Ovary (tissue), 9 donors: ENCODE results near the gene ESCO1. TPM values are rescaled to one million over a fixed set of nuclear protein-coding genes. Genes with fewer than 3 reads are reported as not detected.

Experiments used
- DNase-seq, 5 donors: peaks; one replicate each; pipeline ENCODE4 v3.0.0-alpha.2; 2019 to 2020
- H3K27ac ChIP-seq, 2 donors: fragments of 200-600 bp; one replicate each; pipeline versions ENCODE4 v1.5.1 to v1.8.0; 2019 to 2022
- H3K27me3 ChIP-seq: fragments of 200-600 bp; one replicate; pipeline ENCODE4 v1.8.0; 2022
- H3K36me3 ChIP-seq: fragments of 200-600 bp; sonication (generic); one replicate; pipeline ENCODE4 v1.5.1; 2019
- H3K4me1 ChIP-seq: one replicate; pipeline ENCODE4 v1.8.1; 2013; ENCODE audit warnings: mild to moderate bottlenecking, moderate library complexity; ENCODE audit not compliant: insufficient read depth
- H3K4me3 ChIP-seq: fragments of 200-600 bp; sonication (generic); one replicate; pipeline ENCODE4 v1.5.1; 2017
- H3K9me3 ChIP-seq, 2 donors: fragments of 200-600 bp in 1 of 2; sonication (generic) in 1 of 2; one replicate each; pipeline versions ENCODE4 v1.5.1 to v1.8.1; 2013 to 2019; ENCODE audit warnings: mild to moderate bottlenecking in 1 of 2, moderate library complexity in 1 of 2
- EP300 ChIP-seq: sonication (generic); formaldehyde crosslinking; IDR thresholded peaks from one replicate; pipeline ENCODE4 v1.6.1; 2017; ENCODE audit warnings: antibody characterized with exemption
- POLR2A ChIP-seq: fragments of 450-650 bp; IDR thresholded peaks from one replicate; pipeline ENCODE4 v1.6.1; 2017; ENCODE audit warnings: antibody characterized with exemption, mild to moderate bottlenecking, moderate library complexity
- WGBS, 3 donors: extraction: QIAGEN DNeasy Blood & Tissue Kit in 1 of 3; methylation state at CpG; one replicate each; pipeline versions ENCODE4 v1.1.5 to v1.1.7; 2013 to 2017; 5-methylcytosine and 5-hydroxymethylcytosine counted together
- intact Hi-C, 4 donors: fragments of 100-400 bp; cut with DNase I; formaldehyde crosslinking; loops; one replicate each; pipeline versions ENCODE4 v1.11.0 to v1.15.1; 2022 to 2023
- polyA plus RNA-seq, 2 donors: library from polyadenylated mRNA; stranded (reverse); fragments of 200-250 nt in 1 of 2; fragments of 350-450 nt in 1 of 2; fragmentation: Illumina TruSeq in 1 of 2; extraction: RNeasy Lipid Tissue Mini Kit (QIAGEN cat#74804) in 1 of 2; gene quantifications; one replicate each; pipeline ENCODE4 v1.2.3, GENCODE V29; 2013 to 2014
- total RNA-seq, 7 donors: library from RNA; depleted of rRNA in 2 of 7; stranded (reverse); fragments of >200 nt in 2 of 7; fragmentation: NEBNext Ultra II Directional in 3 of 7; extraction: Animal tissue kit (Norgen Biotek cat#: 25700) in 3 of 7; gene quantifications; one replicate each; pipeline versions ENCODE4 v1.1.0 to v1.2.4, GENCODE V29; 2016 to 2023
- TF ChIP-seq, protein P1 (sequence below), 3 donors: fragments of 450-650 bp in 2 of 3; fragments of 200-600 bp in 1 of 3; IDR thresholded peaks; one replicate each; pipeline versions ENCODE4 v1.5.1 to v1.8.0; 2016 to 2022; ENCODE audit warnings: antibody characterized with exemption in 3 of 3, mild to moderate bottlenecking in 1 of 3
- donor health status: DM: no; HTN: no; CAD: no; lungs with moderate emphysema.
- donor health status: DM: no; HTN: no; CAD: no.
- donor health status: Bipolar disorder and iron deficiency.
- donor health status: DM: yes; HTN: yes; CAD: no.
- donor health status: DM: no; HTN: no; CAD: no.
- donor health status: DM: yes; HTN: yes; CAD: no.

The ESCO1 gene
- total and polyA plus RNA-seq, 9 donors, result 8.1 to 21.3 (median 16.2) TPM

DNA sequence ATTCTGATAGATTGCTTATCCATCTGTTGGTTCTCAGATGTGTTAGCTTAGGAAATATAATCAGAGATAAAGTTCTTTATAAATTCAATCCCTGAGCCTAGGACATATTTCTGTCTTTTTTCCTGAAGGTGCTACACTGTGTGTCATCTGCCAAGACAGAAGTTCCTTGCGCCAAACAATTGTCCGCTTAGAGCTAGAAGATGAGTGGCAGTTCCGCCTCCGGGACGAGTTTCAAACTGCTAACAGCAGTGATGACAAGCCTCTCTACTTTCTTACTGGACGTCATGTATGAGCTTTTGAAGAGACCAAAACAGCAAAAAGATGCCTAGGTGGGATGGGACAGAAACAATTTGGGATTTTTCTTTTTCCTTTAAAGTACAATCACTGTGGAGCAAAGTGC is 78.0 kb downstream of the ESCO1 start:
- intact Hi-C loops, result no loop called here
- H3K36me3 ChIP-seq, result no peaks in the 10 kb centered on the region
- 93 to 97% (median 95%) methylated on average over 6 of the region's 6 CpGs for WGBS, 3 donors
- H3K4me3 ChIP-seq, result no peak overlapping the region
- no peaks in the 10 kb centered on the region for H3K9me3 ChIP-seq
- no peak overlapping the region for H3K27ac ChIP-seq
- H3K27me3 ChIP-seq, result no peaks in the 10 kb centered on the region
- H3K4me1 ChIP-seq, result peaks cover 2% of the 10 kb centered on the region
- DNase-seq, result no peak
- TF ChIP-seq, protein P1, sequence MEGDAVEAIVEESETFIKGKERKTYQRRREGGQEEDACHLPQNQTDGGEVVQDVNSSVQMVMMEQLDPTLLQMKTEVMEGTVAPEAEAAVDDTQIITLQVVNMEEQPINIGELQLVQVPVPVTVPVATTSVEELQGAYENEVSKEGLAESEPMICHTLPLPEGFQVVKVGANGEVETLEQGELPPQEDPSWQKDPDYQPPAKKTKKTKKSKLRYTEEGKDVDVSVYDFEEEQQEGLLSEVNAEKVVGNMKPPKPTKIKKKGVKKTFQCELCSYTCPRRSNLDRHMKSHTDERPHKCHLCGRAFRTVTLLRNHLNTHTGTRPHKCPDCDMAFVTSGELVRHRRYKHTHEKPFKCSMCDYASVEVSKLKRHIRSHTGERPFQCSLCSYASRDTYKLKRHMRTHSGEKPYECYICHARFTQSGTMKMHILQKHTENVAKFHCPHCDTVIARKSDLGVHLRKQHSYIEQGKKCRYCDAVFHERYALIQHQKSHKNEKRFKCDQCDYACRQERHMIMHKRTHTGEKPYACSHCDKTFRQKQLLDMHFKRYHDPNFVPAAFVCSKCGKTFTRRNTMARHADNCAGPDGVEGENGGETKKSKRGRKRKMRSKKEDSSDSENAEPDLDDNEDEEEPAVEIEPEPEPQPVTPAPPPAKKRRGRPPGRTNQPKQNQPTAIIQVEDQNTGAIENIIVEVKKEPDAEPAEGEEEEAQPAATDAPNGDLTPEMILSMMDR (IDR thresholded peaks at IDR 0.05), result no peak
- TF ChIP-seq EP300 (no peak), POLR2A (no peak)

DNA sequence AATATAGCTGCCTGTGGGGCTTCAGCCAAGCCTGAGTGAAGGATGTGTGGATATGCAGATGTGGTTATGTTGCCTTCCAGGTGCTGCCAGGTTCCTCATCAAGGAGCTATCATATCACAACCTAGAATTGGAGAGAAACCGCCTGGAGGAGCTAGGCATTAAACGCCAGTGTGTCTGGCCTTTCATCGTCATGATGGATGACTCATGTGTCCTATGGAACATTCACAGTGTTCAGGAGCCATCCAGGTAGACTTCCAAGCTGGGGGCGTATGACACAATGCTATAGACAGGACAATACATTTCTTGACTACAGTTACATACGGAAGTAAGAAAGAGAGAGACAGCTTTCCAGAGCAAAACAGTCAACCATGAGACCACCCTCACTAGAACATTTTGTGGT is 86.8 kb downstream of the ESCO1 start:
- Histone ChIP-seq H3K36me3 (no peaks in the 10 kb centered on the region), H3K27ac (no peak overlapping the region), H3K9me3 (no peaks in the 10 kb centered on the region), H3K4me1 (no peaks in the 10 kb centered on the region), H3K4me3 (no peak overlapping the region), H3K27me3 (no peaks in the 10 kb centered on the region)
- intact Hi-C loops, result no loop called here
- TF ChIP-seq, protein P1 (IDR thresholded peaks at IDR 0.05), result no peak
- no peak for TF ChIP-seq POLR2A
- DNase-seq, result no peak
- WGBS, 3 donors, result 93 to 94% (median 93%) methylated on average over 5 of the region's 5 CpGs

DNA sequence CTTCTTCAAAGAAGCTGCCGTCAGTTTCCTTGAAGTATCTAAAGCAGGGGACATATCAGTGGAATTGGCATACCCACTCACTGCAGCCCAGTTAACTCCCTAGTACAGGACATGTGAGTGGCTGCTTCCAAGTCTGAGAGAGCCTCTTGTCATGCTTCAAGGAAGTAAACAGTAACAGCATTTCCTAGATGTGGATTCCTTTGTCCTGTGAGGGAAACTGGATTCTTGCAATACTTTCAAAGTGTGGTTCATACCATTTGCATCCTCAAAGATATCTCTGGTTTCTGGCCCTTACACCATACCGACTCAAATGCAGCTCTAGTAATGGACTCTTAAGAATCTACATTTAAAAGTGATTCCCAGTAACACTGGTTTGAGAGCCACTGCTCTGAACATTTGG is 87.2 kb downstream of the ESCO1 start:
- Histone ChIP-seq H3K27me3 (no peaks in the 10 kb centered on the region), H3K27ac (no peak overlapping the region), H3K4me1 (no peaks in the 10 kb centered on the region), H3K9me3 (no peaks in the 10 kb centered on the region), H3K4me3 (no peak overlapping the region), H3K36me3 (no peaks in the 10 kb centered on the region)
- 76 to 92% (median 90%) methylated on average over 2 of the region's 2 CpGs for WGBS, 3 donors
- intact Hi-C loops, result no loop called here
- no peak for TF ChIP-seq EP300
- no peak for TF ChIP-seq POLR2A
- TF ChIP-seq, protein P1 (IDR thresholded peaks at IDR 0.05), result no peak
- no peak for DNase-seq

DNA sequence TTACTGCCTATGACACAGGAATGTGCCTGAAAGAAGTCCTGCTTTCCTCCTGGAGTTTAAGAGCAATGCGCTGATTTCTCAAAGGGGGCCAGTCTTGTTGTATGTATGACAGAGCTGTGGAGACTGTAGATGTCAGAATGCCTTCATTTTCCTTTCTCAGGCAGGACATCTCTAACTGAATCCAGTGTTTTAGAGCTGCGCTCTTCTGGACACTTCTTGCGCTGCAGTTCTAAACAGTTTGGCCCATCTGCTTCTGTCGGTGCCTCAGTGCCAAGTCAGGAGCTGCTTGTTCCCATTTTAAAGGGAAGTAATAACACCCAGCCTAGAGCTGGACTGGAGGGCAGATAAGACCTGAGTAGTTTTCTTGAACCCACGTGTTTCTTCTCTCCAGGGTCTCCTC is 91.4 kb downstream of the ESCO1 start:
- intact Hi-C loops, result no loop called here
- Histone ChIP-seq H3K36me3 (no peaks in the 10 kb centered on the region), H3K4me3 (no peak overlapping the region), H3K27me3 (no peaks in the 10 kb centered on the region), H3K27ac (no peak overlapping the region), H3K9me3 (no peaks in the 10 kb centered on the region), H3K4me1 (no peaks in the 10 kb centered on the region)
- no peak for DNase-seq
- whole genome bisulfite sequencing, 3 donors, result 80 to 86% (median 84%) methylated on average over 5 of the region's 5 CpGs
- TF ChIP-seq POLR2A (no peak), EP300 (no peak)
- TF ChIP-seq, protein P1 (IDR thresholded peaks at IDR 0.05), result no peak
